ENCODE results near the gene ARHGAP9. TPM values are rescaled to one million over a fixed set of nuclear protein-coding genes. Genes with fewer than 3 reads are reported as not detected.
"Not testable (repeated sequence)": the region's sequence is repeated elsewhere in the genome, so short reads cannot be mapped to it uniquely, and the experiment has no call there.

ARHGAP9 gene
- total RNA-seq, 4 donors from 2014 or later: 11.7 to 87.2 (median 27.3) TPM; not detected in 1

- WGBS, 2 donors (ENCODE audit: low coverage in 1 of 2): 82 to 92% methylated on average over 3 to 6 of the region's 6 CpGs
- Histone ChIP-seq H3K27ac (no peak overlapping the region), H3K4me1 (no peaks in the 10 kb centered on the region), H3K36me3 (no peaks in the 10 kb centered on the region), H3K4me3 (no peak overlapping the region), H3K9me3 (no peaks in the 10 kb centered on the region), H3K27me3 (no peaks in the 10 kb centered on the region)
- DNase-seq: no peak
- intact Hi-C loops (cut with DNase I; ENCODE audit: low total_unique reads) (no loop called here), in situ Hi-C loops (cut with MboI; ENCODE audit: low pct_ligation_motif_present in 1 of 4, low pct_unique_long_range_greater_than_20kb in 1 of 4, low sequenced_read_pairs in 3 of 4) (loop anchor here in 3 of 4 donors (10.0 to 25.0 kb wide), 2 partner anchors 134 to 152 kb away; no protein-coding TSS in a partner anchor)
- TF ChIP-seq, protein P1, sequence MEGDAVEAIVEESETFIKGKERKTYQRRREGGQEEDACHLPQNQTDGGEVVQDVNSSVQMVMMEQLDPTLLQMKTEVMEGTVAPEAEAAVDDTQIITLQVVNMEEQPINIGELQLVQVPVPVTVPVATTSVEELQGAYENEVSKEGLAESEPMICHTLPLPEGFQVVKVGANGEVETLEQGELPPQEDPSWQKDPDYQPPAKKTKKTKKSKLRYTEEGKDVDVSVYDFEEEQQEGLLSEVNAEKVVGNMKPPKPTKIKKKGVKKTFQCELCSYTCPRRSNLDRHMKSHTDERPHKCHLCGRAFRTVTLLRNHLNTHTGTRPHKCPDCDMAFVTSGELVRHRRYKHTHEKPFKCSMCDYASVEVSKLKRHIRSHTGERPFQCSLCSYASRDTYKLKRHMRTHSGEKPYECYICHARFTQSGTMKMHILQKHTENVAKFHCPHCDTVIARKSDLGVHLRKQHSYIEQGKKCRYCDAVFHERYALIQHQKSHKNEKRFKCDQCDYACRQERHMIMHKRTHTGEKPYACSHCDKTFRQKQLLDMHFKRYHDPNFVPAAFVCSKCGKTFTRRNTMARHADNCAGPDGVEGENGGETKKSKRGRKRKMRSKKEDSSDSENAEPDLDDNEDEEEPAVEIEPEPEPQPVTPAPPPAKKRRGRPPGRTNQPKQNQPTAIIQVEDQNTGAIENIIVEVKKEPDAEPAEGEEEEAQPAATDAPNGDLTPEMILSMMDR (IDR thresholded peaks at IDR 0.05): no peak
- no peak for TF ChIP-seq POLR2AphosphoS5 (IDR thresholded peaks at IDR 0.05)
- no peak for TF ChIP-seq EP300 (IDR thresholded peaks at IDR 0.05; ENCODE audit: low read depth)
These were observed 33.2 kb downstream of the ARHGAP9 start for GRCh38 chr12:57446292-57446960.

DNA sequence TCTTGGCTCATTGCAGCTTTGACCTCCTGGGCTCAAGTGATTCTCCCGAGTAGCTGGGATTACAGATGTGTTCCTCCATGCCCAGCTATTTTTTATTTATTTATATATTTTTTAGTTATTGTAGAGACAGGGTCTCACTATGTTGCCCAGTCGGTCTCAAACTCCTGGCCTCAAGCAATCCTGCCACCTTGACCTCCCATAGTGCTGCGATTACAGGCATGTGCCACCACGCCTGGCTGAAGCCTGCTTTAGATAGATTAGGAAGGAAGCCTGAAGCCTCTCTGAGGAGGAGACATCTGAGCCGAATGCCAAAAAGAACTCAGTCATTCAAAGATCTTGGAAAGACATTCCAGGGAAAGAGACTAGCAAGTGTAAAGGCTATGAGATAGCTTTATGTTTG is 34.9 kb downstream of the ARHGAP9 start:
- 85 to 87% methylated on average over 4 to 5 of the region's 5 CpGs for WGBS, 2 donors (ENCODE audit: low coverage in 1 of 2)
- in situ Hi-C loops (cut with MboI; ENCODE audit: low pct_ligation_motif_present in 1 of 4, low pct_unique_long_range_greater_than_20kb in 1 of 4, low sequenced_read_pairs in 3 of 4): loop anchor here in 3 of 4 donors (10.0 to 25.0 kb wide), 2 partner anchors 132 to 150 kb away; no protein-coding TSS in a partner anchor
- no peaks in the 10 kb centered on the region for H3K4me1 ChIP-seq
- no peak overlapping the region for H3K4me3 ChIP-seq
- intact Hi-C loops (cut with DNase I; ENCODE audit: low total_unique reads): no loop called here
- H3K27me3 ChIP-seq: no peaks in the 10 kb centered on the region
- H3K27ac ChIP-seq: no peak overlapping the region
- no peaks in the 10 kb centered on the region for H3K36me3 ChIP-seq
- no peaks in the 10 kb centered on the region for H3K9me3 ChIP-seq
- TF ChIP-seq POLR2A (IDR thresholded peaks at IDR 0.05): no peak
- no peak for TF ChIP-seq EP300 (IDR thresholded peaks at IDR 0.05; ENCODE audit: low read depth)
- TF ChIP-seq, protein P1 (IDR thresholded peaks at IDR 0.05): no peak
- TF ChIP-seq POLR2AphosphoS5 (IDR thresholded peaks at IDR 0.05): no peak
- DNase-seq: no peak

GRCh38 chr12:57444337-57444736 is 35.3 kb downstream of the ARHGAP9 start:
- 66 to 82% methylated on average over 3 to 6 of the region's 6 CpGs for WGBS, 2 donors (ENCODE audit: low coverage in 1 of 2)
- H3K27me3 ChIP-seq; H3K27ac ChIP-seq; H3K36me3 ChIP-seq; H3K4me3 ChIP-seq; intact Hi-C loops (cut with DNase I; ENCODE audit: low total_unique reads); H3K9me3 ChIP-seq; DNase-seq; H3K4me1 ChIP-seq: not testable (repeated sequence)
- in situ Hi-C loops (cut with MboI; ENCODE audit: low pct_ligation_motif_present in 1 of 4, low pct_unique_long_range_greater_than_20kb in 1 of 4, low sequenced_read_pairs in 3 of 4): loop anchor here in 3 of 4 donors (10.0 to 25.0 kb wide), 2 partner anchors 132 to 150 kb away; no protein-coding TSS in a partner anchor

DNA sequence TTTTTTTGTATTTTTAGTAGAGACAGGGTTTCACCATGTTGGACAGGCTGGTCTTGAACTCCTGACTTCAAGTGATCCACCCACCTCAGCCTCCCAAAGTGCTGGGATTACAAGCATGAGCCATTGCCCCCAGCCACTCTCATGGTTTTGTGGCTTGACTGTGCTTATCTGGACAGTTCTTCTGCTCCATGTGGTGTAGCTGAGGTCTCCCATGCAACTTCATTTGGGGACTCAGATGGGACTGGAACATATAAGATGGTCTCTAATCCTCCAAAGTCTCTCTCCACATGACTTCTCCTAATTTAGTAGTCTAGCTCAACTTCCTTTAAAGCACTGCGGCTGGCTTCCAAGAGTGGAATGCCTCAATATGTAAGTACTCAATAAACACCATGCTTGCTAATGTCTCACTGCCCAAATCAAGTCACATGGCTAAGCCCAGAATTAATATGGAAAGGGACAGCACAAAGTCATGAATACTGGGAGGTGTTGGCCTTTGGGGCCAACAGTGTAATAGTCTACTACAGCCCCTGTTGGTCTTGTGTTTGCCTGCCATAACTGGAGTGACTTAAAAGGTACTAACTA is 37.7 kb downstream of the ARHGAP9 start:
- intact Hi-C loops (cut with DNase I; ENCODE audit: low total_unique reads): no loop called here
- TF ChIP-seq POLR2A (IDR thresholded peaks at IDR 0.05) (no peak), POLR2AphosphoS5 (IDR thresholded peaks at IDR 0.05) (no peak), EP300 (IDR thresholded peaks at IDR 0.05; ENCODE audit: low read depth) (no peak)
- TF ChIP-seq, protein P1 (IDR thresholded peaks at IDR 0.05): no peak
- no peaks in the 10 kb centered on the region for H3K36me3 ChIP-seq
- no peaks in the 10 kb centered on the region for H3K9me3 ChIP-seq
- no peak overlapping the region for H3K27ac ChIP-seq
- in situ Hi-C loops (cut with MboI; ENCODE audit: low pct_ligation_motif_present in 1 of 4, low pct_unique_long_range_greater_than_20kb in 1 of 4, low sequenced_read_pairs in 3 of 4): loop anchor here in 3 of 4 donors (10.0 to 25.0 kb wide), 2 partner anchors 130 to 147 kb away; no protein-coding TSS in a partner anchor
- H3K4me1 ChIP-seq: no peaks in the 10 kb centered on the region
- H3K4me3 ChIP-seq: no peak overlapping the region
- no peak for DNase-seq
- H3K27me3 ChIP-seq: no peaks in the 10 kb centered on the region
- WGBS, 2 donors (ENCODE audit: low coverage in 1 of 2): 85% methylated on average over 1 of the region's 1 CpG; no CpG with 5 or more reads in 1 of the 2 donors

DNA sequence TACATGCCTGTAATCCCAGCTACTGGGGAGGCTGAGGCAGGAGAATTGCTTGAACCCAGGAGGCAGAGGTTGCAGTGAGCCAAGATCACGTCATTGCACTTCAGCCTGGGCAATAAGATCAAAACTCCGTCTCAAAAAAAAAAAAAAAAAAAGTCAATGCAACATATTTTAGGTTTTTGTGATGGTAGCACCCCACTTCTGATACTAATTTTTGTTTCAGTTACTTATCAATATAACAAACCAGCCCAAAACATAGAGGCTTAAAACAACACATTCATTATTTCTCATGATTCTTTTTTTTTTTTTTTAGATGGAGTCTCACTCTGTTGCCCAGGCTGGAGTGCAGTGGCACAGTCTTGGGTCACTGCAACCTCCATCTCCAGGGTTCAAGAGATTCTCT is 38.3 kb downstream of the ARHGAP9 start:
- H3K27me3 ChIP-seq; H3K9me3 ChIP-seq; H3K27ac ChIP-seq; H3K4me3 ChIP-seq; H3K4me1 ChIP-seq; DNase-seq; intact Hi-C loops (cut with DNase I; ENCODE audit: low total_unique reads); H3K36me3 ChIP-seq: not testable (repeated sequence)
- in situ Hi-C loops (cut with MboI; ENCODE audit: low pct_ligation_motif_present in 1 of 4, low pct_unique_long_range_greater_than_20kb in 1 of 4, low sequenced_read_pairs in 3 of 4): loop anchor here in 3 of 4 donors (10.0 to 25.0 kb wide), 2 partner anchors 129 to 147 kb away; no protein-coding TSS in a partner anchor
- 85 to 88% methylated on average over 2 of the region's 2 CpGs for WGBS, 2 donors (ENCODE audit: low coverage in 1 of 2)
